ENCODE results near the gene ACTL8.

The ACTL8 gene, protein sequence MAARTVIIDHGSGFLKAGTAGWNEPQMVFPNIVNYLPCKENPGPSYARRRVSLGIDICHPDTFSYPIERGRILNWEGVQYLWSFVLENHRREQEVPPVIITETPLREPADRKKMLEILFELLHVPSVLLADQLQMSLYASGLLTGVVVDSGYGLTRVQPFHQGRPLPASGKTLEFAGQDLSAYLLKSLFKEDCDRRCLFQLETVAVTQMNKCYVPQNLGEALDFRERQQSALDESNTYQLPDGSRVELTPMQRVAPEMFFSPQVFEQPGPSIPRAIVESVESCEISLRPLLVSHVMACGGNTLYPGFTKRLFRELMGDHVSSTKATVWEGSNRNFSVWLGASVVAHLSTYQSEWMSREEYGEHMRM

DNA sequence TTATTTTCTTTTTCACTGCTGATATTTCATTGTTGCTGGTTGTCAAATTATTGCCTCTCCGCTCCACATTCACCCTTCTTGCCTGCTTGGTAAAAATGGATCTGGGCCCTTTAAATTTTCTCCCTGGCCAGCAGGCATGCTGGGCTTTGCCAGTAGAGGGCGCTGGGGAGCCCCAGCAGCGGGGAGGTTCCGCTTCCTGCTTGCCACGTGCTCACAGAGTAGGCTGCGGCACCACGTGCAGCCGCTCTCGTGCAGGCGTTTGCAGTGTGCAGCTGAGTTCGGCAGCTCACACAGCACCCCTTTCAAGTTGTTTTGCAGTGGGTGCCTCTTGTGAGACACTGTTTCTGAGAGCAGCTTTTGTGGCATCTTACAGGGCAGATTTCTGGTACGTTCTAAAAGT lies at the start of gene ACTL8:
TSS of gene ACTL8 (plus strand) at position 214 of the 400 bp plus-strand sequence. CDS start 67,676 bp downstream, outside the sequence.
- DNase-seq = no peak

DNA sequence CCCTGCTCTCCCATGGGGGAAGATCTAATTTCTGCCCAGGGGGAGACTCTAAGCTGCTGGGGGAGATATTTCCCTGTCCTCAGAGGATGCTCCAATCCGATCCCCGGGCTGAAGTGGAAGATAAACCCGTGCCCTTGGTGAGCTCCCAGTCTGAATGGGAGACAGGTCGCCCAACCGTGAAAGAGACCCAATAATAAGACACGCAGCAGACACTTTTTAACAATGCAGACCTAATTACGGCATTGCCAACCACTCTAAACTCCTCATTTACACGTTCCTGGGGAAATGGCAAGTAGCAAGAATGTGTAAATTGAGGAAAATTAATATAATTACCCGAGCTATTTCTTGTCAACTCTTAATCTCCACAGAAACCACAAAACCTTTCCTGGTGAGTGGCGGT lies 48.7 kb upstream of the ACTL8 start:
- DNase-seq = no peak

DNA sequence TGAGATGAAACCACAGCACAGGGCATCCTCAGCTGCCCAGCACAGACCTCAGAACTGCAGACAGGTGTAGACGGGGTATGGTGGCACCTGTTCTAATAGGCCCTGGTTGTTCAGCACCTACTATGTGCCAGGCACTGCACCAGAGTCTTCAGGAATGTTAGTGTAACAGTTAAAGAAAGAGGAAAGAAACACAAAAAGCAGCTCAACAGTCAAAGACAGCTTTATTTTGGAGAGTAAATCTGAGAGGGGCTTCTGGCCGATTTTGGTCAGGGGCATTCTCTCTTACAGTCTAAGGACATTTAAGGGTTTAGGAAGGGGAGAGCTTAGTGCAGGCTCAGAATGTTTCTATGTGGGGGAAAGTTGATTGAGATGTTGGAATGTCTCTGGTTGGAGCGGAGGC lies 45.2 kb upstream of the ACTL8 start:
- DNase-seq = no peak

DNA sequence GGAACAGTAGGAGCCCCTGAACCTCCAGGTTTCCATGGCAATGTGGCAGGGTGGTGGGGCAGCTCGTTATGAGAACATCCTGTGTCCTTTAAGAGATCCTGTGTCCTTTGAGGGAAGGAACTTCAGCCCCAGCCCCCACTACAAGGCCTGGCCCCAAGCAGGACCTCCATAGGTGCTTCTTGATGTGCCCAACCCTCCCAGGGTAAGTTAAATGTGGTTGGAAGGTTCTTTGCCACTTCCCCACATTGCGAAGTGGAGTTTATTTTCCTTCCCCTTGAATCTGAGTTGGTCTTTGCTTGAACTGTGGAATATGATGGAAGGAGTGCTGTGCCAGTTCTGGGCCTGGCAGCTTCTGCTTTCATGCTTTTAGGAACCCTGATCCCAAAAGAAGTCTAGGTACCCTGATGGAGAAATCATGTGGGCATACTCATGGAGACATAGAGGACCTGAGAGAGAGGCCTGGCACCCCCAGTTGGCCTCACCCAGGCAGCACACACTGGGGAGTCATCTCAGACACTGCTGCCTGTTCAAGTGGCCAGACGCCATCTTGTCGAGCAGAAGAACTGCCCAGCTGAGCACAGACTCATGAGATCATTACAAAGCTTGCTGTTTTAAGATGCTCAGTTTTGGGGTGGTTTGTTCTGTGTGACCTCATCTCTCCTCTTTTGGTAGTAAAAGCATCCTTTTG lies 44.1 kb upstream of the ACTL8 start:
- DNase-seq = no peak

DNA sequence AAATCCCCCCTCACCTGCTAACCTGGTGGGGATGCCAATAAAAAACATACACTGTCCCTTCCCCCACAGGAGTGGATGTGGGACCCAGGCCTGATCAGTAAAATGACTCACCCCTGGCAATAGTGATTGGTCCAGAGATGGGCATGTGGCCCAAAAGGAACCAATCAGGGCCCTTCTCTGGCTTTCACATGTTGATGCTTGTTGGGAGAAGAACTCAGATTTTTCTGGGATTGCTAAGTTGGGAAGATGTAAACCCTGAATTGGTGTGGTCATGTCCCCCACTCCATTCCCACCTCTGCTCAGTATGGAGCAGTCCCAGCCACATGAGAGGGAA lies 43.6 kb upstream of the ACTL8 start:
- DNase-seq = no peak

DNA sequence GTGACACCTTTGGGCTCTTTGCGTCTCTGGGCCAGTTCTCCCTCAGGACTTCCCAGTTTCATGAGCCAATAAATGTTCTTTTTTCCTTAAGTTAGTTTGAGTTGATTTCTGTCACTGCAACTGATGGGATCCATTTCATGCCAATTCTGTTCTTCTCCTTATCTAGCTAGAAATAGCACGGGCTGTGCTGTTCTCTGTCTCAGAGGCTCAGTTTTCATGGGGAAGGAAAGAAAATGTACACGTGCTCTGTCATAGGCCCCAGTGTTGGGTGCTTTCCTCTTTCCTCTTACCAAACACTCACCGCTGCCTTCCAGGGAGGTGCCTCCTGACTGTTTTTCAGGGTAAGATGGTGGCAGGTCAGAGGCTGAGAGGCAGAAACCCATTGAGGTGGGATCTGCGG lies 43.2 kb upstream of the ACTL8 start:
- no peak for DNase-seq

DNA sequence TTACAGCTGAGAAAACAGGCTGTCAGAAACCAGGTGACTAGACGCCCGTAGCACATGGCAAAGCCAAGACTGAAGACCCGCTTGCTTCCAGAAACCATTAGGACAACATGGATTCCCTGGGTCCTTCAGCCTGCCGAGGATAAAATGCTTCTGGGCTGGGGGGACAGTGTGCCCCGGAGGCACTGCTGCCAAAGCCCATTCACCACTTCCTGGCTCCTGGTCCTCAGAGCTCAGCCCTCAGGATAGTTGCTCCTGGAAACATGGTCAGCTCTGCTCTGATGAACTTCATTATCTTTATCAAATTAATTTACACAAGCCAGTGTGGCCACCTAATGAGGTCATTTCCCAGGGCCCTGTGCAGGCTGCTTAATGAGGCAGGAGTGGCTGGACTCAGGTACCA lies 41.1 kb upstream of the ACTL8 start:
- no peak for DNase-seq

DNA sequence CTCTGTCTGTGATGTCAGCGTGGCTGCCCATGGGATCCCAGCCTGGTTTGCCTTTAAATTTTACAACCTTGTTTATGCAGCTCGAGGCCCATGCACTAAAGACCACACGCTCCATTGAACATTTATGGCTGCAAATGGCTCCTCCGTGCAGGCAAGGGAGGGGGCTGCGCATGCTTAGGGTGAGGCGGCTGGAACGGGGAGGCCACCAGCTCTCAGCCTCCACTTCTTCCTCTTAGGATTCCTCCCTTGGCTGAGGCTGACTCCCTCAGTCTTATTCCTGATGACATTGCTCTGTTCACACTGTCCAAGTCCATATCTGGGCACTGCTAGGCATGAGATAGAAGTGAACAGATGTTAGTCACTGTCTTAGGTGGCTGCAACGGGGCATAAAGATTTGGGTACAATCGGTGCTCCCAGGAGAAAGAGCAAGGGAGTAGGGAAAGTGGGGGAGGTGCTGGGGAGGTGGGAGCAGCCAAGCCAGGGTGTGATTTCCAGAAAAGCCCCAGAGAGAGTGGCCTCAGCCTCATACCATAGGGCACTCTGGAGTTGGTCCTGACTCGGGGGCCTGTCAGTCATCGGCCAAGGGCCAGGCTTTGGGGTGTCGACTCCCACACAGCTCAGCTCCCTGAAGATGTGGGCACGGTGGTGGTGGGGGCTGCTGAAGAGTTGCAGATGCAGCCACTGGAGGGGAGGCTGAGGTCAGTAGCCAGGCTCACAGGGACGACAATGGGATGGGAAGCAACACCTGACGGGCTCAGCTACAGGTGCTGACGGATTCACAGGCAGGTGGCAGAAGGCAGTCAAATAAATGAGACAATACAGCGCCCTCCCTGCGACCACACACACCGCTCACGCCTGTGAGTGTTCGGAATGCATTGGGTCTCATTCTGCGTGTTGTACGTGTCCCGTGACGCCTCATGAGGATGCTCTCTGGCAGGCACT lies 37.3 kb upstream of the ACTL8 start:
- DNase-seq = no peak

DNA sequence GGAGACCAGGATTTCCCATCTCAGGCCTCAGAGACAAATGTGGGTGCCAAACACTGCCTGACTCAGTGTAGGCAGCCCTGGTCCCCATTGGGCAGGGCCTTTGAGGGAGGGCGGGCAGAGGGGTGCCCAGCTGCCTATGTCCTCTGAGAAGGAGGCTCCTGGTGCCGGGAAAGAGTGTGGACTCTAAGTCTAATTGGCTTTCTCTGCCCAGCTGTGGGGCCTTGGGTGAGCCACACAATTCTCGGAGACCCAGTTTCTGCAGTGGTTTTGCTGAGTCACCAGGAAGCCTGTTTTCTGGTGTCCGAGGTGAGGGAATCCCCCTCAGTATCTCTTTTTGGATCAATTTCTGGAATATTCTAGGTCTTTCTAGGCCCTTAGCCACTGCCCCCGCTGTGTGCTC lies 35.3 kb upstream of the ACTL8 start:
- DNase-seq = no peak

DNA sequence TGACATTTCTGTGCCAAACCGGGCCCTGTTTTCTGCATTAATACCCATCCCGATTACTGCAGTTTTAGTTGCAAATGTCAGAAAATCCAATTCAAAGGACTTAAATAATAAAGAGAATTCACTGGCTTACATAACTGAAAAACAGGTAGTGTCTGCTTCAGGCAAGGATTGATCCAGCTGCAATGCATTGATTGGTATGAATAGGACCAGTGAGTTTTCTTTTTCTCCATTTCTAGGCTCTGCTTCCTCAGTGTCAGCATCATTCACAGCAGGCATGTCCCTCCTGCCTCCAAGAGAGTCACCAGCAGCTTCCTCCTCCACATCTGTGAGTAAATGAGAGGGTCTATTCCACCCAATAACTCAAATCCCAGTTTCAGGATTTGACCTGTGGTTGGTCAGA lies 33.7 kb upstream of the ACTL8 start:
- DNase-seq = no peak

DNA sequence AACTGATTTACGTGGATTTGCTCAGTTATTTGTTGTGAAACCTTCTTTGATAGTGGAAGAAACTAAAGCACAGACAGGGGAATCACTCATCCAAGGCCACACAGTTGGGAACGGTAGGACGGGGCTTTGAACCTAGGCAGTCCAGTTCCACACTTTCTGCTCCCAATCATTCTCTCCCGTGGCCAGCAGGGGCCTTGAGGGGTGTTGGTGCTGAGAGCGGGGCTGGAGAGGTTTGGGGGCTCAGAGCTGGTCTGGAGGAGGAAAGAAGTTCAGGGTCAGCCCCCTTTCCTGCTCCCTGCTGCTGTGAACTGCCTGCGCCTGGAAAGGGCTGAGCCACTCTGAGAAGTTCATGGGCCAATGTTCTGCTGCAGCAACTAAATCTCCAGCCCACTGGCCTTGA lies 31.4 kb upstream of the ACTL8 start:
- DNase-seq = no peak

DNA sequence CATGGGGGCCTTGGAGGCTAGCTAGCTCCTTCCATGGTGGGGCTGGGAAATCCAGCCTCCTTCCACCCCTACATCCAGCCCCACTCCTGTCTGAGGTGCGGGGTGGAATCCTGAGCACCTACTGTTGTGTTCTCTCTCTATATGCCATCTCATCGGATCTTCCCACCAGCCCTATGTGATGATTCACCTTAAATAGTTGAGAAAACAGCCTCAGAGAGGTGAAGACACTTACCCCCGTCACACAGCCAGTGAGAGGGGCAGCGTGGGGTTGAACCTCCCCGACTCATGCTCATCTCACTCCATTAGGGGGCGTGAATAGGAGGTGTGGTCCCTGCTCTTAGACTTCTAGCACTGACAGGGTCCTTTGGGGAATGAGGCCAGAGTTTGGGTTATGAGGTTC lies 31.0 kb upstream of the ACTL8 start:
- DNase-seq = no peak

DNA sequence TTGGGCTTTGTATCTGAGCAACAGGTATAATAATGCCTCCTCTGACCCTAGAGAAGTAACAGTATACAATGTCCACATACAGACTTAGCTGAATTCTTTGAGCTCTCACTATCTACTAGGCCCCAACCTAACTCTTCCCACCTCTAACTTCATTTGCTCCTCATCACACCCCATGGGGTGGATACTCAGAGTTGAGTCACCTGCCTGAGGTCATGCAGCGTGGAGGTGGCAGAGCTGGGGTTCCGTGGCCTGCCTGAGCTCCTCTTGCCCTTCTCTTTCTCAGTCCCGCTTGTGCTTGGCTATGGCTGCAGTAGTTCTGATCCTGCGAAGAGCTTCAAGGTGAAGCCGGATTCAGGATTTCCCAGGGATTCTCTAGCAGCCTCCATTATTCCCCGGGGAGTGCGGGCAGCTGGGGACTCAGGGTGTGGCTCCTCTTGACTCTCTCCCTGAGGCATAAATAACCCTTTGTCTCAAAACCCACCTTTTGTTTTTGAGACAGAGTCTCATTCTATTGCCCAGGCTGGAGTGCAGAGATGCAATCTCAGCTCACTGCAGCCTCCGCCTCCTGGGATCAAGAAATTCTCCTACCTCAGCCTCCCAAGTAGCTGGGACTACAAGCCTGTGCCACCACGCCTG lies 29.9 kb upstream of the ACTL8 start:
- no peak for DNase-seq

DNA sequence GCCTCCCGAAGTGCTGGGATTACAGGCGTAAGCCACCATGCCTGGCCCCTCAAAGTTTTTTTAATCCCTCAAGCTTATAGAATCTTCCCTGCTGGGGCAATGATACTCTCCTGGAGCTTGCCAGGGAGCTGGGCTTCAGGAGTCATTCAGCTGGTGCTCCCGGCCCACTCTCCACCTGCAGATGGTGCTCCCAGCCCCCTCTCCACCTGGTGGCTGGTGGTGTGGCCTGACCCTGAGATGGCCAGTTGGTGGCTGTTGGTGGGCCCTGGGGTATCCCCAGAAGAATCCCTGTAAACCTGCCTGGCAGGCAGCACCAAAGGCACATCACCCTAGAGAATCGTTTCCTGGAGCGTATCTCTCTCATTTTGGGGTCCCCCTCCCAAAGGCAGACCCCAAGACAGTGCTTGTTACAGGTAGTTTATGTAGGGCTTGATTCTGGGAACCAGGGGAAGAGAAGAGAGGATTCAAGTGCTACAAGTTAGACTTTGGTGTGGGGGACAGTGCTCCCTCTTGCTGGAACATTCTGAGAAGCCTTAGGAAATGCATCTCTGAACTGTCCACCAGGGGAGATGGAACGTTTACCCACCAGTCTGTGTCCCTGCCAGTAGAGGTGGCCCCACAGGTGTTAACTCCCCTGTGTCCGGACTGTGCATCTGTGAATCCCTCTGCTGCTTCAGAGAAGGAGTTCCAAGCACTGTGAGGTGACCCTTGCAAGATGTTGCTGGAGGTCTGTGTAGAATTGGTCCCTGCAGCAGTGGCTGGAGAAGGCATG lies 29.1 kb upstream of the ACTL8 start:
- DNase-seq = no peak

DNA sequence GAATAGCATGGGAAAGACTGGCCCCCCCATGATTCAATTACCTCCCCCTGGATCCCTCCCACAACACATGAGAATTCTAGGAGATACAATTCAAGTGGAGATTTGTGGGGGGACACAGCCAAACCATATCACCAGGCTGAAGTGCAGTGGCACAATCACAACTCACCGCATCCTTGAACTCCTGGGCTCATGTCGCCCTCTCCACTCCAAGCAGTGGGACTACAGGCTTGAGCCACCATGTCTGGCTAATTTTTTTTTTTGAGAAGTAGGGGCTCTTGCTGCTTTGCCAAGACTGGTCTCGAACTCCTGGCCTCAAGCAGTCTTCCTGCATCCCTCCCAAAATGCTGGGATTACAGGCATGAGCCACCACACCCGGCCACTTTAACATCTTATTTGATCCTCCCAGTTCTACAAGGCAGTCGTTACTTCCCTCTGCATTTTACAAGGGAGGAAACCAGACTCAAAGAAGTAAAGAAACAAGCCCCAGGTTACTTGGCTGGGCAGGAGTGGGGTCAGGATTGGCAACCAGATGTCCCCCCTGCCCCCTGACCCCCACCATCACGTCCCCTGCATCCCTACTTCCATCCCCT lies 26.9 kb upstream of the ACTL8 start:
- DNase-seq = no peak

DNA sequence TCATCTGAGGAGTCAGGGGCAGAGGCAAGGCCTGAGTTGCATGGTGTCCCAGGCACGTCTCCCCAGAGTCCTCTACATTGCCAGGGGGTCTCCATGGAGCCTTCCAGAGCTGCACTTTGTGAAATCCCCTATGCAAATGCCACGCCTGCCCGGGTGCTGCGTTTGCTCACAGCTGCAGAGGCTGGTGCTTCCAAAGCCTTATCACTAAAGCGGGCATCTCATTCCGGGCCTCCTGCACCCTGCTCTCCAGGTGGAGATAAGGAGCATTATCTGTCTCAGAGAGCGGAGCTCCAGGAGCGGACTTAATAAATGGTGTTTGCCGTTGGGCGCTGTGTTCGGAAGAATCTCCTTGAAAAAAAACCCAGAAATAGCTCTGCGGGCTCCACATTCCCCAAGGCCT lies 25.9 kb upstream of the ACTL8 start:
- DNase-seq = no peak

DNA sequence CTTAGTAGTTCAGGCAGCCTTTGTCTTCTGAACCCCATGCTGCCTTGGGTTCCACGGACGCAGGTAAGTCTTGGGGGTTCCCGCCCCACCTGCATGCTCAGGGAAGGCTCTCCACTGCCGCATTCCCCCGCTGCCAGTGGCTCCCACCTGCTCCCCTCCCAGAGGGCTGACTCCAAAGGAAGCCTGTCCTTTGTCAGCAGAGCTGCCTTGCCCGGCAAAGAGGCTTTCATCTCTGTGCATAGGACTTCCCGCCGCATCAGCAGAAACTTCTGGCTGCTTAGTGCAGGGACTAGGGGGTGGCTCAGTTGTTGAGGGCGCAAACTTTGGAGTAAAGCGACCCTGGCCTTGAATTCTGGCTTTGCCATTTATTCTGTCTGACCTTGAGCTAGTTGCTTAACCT lies 25.2 kb upstream of the ACTL8 start:
- DNase-seq = no peak

DNA sequence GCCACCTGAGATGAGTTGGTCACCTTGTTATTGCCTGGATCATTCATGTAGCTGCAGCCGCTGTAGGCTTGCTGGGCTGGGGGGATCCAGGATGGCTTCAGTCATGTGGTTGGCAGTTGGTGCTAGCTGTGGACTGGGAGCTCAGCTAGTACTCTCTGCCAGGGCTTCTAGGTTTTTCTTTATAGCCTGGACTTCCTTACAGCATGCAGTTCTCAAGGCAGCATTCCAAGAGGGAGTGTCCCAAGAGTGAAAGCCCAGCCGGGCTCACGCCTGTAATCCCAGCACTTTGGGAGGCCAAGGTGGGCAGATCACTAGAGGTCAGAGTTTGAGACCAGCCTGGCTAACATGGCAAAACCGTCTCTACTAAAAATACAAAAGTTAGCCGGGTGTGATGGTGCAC lies 23.7 kb upstream of the ACTL8 start:
- no peak for DNase-seq

DNA sequence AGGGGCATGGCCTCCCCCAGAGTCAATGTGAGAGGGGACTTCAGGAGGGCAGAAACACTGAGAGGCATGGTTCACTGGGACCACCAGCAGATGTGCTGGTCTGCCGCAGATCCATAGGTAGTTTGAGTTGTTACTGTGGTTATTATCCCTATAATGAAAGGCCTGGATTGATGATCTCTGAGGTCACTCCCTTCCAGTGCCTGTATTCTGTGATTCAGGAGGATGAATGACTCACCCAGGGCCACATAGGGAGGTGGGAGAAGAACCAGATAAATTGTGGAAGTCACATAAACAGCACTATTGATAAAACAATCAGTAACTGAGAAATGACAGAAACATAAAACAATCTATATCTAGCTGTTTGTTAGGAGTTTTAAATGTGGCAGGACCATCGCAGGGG lies 22.7 kb upstream of the ACTL8 start:
- no peak for DNase-seq

DNA sequence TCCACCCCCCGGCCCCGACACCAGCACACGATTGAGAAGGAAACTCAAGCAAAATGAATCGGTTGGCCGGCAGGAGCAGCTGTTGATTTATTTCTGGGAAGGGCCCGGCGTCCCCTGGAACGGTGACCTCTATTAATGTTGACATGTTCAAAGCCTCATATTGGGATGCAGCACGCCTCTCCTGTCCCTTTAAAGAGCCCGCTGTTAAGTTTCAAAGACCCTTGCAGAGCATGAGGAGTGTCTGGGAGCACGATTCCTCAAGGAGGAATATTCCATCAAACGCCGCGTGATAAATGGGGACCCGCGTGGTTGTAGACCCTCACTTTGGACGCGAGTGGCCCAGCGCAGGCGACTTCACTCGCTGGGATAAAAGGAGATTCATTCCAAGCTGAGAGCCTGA lies 21.5 kb upstream of the ACTL8 start:
- DNase-seq = no peak

DNA sequence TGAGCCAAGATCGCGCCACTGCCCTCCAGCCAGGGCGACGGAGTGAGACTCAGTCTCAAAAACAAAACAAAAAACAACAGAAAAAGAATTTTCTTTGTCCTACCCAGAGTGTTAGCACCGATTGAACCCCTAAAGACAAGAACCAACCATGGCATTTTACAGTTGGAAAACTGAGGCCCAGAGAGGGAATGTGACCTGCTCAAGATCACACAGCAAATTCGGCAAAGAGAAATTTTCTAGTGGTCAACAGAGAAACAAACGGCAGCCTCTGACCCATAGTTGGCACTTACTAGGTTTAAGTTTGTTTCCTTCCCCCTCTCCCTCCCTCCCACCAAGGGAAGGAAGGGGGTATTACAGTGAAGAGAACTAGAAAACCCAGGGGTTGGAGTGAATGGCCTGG lies 20.5 kb upstream of the ACTL8 start:
- no peak for DNase-seq

DNA sequence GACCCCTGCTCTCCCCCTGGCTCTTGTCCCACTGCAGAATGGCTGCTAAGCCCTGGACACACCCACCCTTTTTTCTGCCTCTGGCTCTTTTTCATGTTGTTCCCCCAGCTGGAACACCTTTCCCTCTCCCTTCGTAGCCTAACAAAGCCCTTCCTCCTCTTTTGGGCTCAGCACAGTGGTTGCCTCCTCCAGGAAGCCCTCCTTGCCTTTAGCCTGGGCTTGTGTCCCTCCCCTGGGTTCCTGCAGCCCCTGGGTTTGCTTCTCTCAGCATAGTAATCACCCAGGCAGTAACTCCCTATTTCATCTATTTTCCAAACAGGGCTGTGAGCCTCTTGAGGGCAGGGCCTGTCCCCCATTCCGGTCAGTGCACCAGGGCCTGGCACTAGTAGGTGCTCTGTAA lies 19.8 kb upstream of the ACTL8 start:
- DNase-seq = no peak
